WERI-Rb-1 (cell line): ENCODE measurements around the gene CHPT1.

Experiments
- DNase-seq: peaks from one replicate; pipeline ENCODE4 v3.0.0-alpha.2; 2020
- H3K27ac ChIP-seq: fragments of 250-450 bp; sonication (Bioruptor Pico); 2 replicates; pipeline ENCODE4 v1.5.1; 2020; ENCODE audit warnings: mild to moderate bottlenecking, moderate library complexity
- H3K27me3 ChIP-seq: fragments of 250-450 bp; sonication (Bioruptor Pico); 2 replicates; pipeline ENCODE4 v1.5.1; 2021; ENCODE audit warnings: mild to moderate bottlenecking, low read depth, moderate library complexity; ENCODE audit not compliant: insufficient read depth, severe bottlenecking
- H3K36me3 ChIP-seq: fragments of 250-450 bp; sonication (Bioruptor Pico); 2 replicates; pipeline ENCODE4 v1.5.1; 2020; ENCODE audit warnings: mild to moderate bottlenecking, moderate library complexity
- H3K4me3 ChIP-seq: 2 replicates; pipeline ENCODE4 v1.5.1; 2011; ENCODE audit warnings: low read depth, mild to moderate bottlenecking, control low read depth, low read length
- H3K9me3 ChIP-seq: fragments of 250-450 bp; sonication (Bioruptor Pico); 2 replicates; pipeline ENCODE4 v1.5.1; 2021; ENCODE audit warnings: mild to moderate bottlenecking, moderate library complexity; ENCODE audit not compliant: severe bottlenecking
- CTCF ChIP-seq: IDR thresholded peaks from 2 replicates; pipeline ENCODE4 v1.5.1; 2011; ENCODE audit warnings: low read depth, mild to moderate bottlenecking, control low read depth, inconsistent platforms, low read length

Gene CHPT1

GRCh38 chr12:101695706-101696105, 1.7 kb upstream of the CHPT1 start:
- Histone ChIP-seq H3K27ac (no peak overlapping the region), H3K9me3 (no peaks in the 10 kb centered on the region), H3K4me3 (no peak overlapping the region), H3K36me3 (no peaks in the 10 kb centered on the region), H3K27me3 (no peaks in the 10 kb centered on the region)
- no peak for DNase-seq
- TF ChIP-seq CTCF: no peak

- Histone ChIP-seq H3K9me3 (no peaks in the 10 kb centered on the region), H3K27me3 (no peaks in the 10 kb centered on the region), H3K4me3 (peak overlapping the region; percentile 71), H3K27ac (peak overlapping the region; percentile 94), H3K36me3 (no peaks in the 10 kb centered on the region)
- TF ChIP-seq CTCF: no peak
- DNase-seq: peak; percentile 30
These were observed 916 bp upstream of the CHPT1 start for GRCh38 chr12:101696251-101697196.

- Histone ChIP-seq H3K27me3 (no peaks in the 10 kb centered on the region), H3K36me3 (no peaks in the 10 kb centered on the region), H3K9me3 (no peaks in the 10 kb centered on the region), H3K4me3 (peak overlapping the region; percentile 71), H3K27ac (peak overlapping the region; percentile 94)
- peak; percentile 44 for DNase-seq
- TF ChIP-seq CTCF: no peak
These were observed 725 bp downstream of the CHPT1 start for GRCh38 chr12:101697930-101698799.

GRCh38 chr12:101698800-101699347, 1.4 kb downstream of the CHPT1 start:
- Histone ChIP-seq H3K36me3 (no peaks in the 10 kb centered on the region), H3K27me3 (no peaks in the 10 kb centered on the region), H3K27ac (no peak overlapping the region), H3K4me3 (peak overlapping the region; percentile 71), H3K9me3 (no peaks in the 10 kb centered on the region)
- no peak for DNase-seq
- no peak for TF ChIP-seq CTCF

- Histone ChIP-seq H3K27me3 (no peaks in the 10 kb centered on the region), H3K27ac (no peak overlapping the region), H3K9me3 (no peaks in the 10 kb centered on the region), H3K4me3 (no peak overlapping the region), H3K36me3 (no peaks in the 10 kb centered on the region)
- no peak for DNase-seq
- no peak for TF ChIP-seq CTCF
These were observed 2.9 kb downstream of the CHPT1 start for GRCh38 chr12:101700299-101700820.
